ENCODE data around the gene SETD3.
A peak's percentile ranks its signal among the peaks of the same experiment; 100 is the strongest.

SETD3 gene

GRCh38 chr14:99415496-99416281, 65.0 kb downstream of the SETD3 start:
- no peak overlapping the region for H3K27ac ChIP-seq (ENCODE audit: low read depth, low read length)
- no peaks in the 10 kb centered on the region for H3K9me3 ChIP-seq (ENCODE audit: insufficient read depth, low read length)

GRCh38 chr14:99413911-99414310, 66.7 kb downstream of the SETD3 start:
- H3K4me2 ChIP-seq (ENCODE audit: low read depth, low read length, poor library complexity, severe bottlenecking): no peak overlapping the region
- no peak overlapping the region for H3K4me3 ChIP-seq (ENCODE audit: insufficient read depth, low read length, poor library complexity, severe bottlenecking)

More at GRCh38 chr14:99415496-99416281, 65.0 kb downstream of the SETD3 start:
- Histone ChIP-seq H3K4me2 (ENCODE audit: low read depth, low read length, poor library complexity, severe bottlenecking) (no peak overlapping the region), H2AFZ (ENCODE audit: low read depth, low read length, severe bottlenecking) (no peak overlapping the region), H3K9me2 (replicated peaks; ENCODE audit: insufficient read depth, low read length) (no peaks in the 10 kb centered on the region), H3K79me2 (ENCODE audit: insufficient read depth, low read length) (0 out of 2 replicates have a peak, but pooled peaks cover 4% of the 10 kb centered on the region), H3K27me3 (ENCODE audit: low read length) (no peaks in the 10 kb centered on the region), H3K9ac (ENCODE audit: low read length) (no peak overlapping the region), H3K36me3 (ENCODE audit: low read length) (no peaks in the 10 kb centered on the region), H3K4me3 (ENCODE audit: insufficient read depth, low read length, poor library complexity, severe bottlenecking) (no peak overlapping the region), H4K20me1 (ENCODE audit: low read depth, low read length) (no peaks in the 10 kb centered on the region), H3F3A (ENCODE audit: insufficient read depth) (peaks cover 18% of the 10 kb centered on the region; the same call in 1 of the 2 replicates)
- no peak for TF ChIP-seq EZH2phosphoT487 (conservative IDR thresholded peaks at IDR 0.05; ENCODE audit: low read length)
- peak; percentile 47 for TF ChIP-seq CTCF (IDR thresholded peaks at IDR 0.05; ENCODE audit: insufficient read depth, low read length, poor library complexity, severe bottlenecking)

DNA sequence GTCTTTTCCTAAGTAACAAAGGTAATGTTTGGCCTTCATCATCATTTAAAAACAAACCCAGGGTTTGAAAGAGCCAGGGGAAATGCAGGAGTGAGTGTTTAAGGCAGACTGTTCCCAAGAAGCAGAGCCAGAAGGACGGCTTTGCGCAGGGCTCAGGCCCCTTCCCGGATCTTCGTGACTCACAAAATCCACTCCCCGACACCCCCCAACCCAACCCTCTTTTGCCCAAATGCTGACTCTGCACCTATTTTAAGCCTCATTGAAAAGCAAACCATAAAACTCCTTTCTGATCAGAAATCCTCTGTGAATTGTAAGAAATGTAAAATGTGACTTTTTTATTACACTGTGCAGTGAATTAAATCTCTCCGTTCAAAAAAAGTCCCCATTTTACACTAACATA, 67.5 kb downstream of the SETD3 start:
- H3K79me2 ChIP-seq (ENCODE audit: insufficient read depth, low read length): no peaks in the 10 kb centered on the region
- no peak for TF ChIP-seq EZH2phosphoT487 (conservative IDR thresholded peaks at IDR 0.05; ENCODE audit: low read length)
- no peak for TF ChIP-seq CTCF (IDR thresholded peaks at IDR 0.05; ENCODE audit: insufficient read depth, low read length, poor library complexity, severe bottlenecking)
- H2AFZ ChIP-seq (ENCODE audit: low read depth, low read length, severe bottlenecking): no peak overlapping the region
- no peaks in the 10 kb centered on the region for H4K20me1 ChIP-seq (ENCODE audit: low read depth, low read length)
- H3K4me2 ChIP-seq (ENCODE audit: low read depth, low read length, poor library complexity, severe bottlenecking): no peak overlapping the region
- no peaks in the 10 kb centered on the region for H3K9me3 ChIP-seq (ENCODE audit: insufficient read depth, low read length)
- no peaks in the 10 kb centered on the region for H3K27me3 ChIP-seq (ENCODE audit: low read length)
- no peak overlapping the region for H3K27ac ChIP-seq (ENCODE audit: low read depth, low read length)
- no peak overlapping the region for H3K4me3 ChIP-seq (ENCODE audit: insufficient read depth, low read length, poor library complexity, severe bottlenecking)
- H3F3A ChIP-seq (ENCODE audit: insufficient read depth): peaks cover 11% of the 10 kb centered on the region; the same call in 1 of the 2 replicates
- no peak overlapping the region for H3K9ac ChIP-seq (ENCODE audit: low read length)
- no peaks in the 10 kb centered on the region for H3K9me2 ChIP-seq (replicated peaks; ENCODE audit: insufficient read depth, low read length)
- H3K36me3 ChIP-seq (ENCODE audit: low read length): no peaks in the 10 kb centered on the region

More at GRCh38 chr14:99413911-99414310, 66.7 kb downstream of the SETD3 start:
- H3K9ac ChIP-seq (ENCODE audit: low read length): no peak overlapping the region
- no peaks in the 10 kb centered on the region for H3K9me2 ChIP-seq (replicated peaks; ENCODE audit: insufficient read depth, low read length)
- no peaks in the 10 kb centered on the region for H3K27me3 ChIP-seq (ENCODE audit: low read length)
- peaks cover 18% of the 10 kb centered on the region; the same call in 1 of the 2 replicates for H3F3A ChIP-seq (ENCODE audit: insufficient read depth)
- H2AFZ ChIP-seq (ENCODE audit: low read depth, low read length, severe bottlenecking): no peak overlapping the region
- H3K36me3 ChIP-seq (ENCODE audit: low read length): no peaks in the 10 kb centered on the region
- H3K79me2 ChIP-seq (ENCODE audit: insufficient read depth, low read length): no peaks in the 10 kb centered on the region
- no peaks in the 10 kb centered on the region for H3K9me3 ChIP-seq (ENCODE audit: insufficient read depth, low read length)
- no peak for TF ChIP-seq CTCF (IDR thresholded peaks at IDR 0.05; ENCODE audit: insufficient read depth, low read length, poor library complexity, severe bottlenecking)
- TF ChIP-seq EZH2phosphoT487 (conservative IDR thresholded peaks at IDR 0.05; ENCODE audit: low read length): no peak
- no peaks in the 10 kb centered on the region for H4K20me1 ChIP-seq (ENCODE audit: low read depth, low read length)
- H3K27ac ChIP-seq (ENCODE audit: low read depth, low read length): no peak overlapping the region

Measured in SU-DHL-6 (cell line).